Right forelimb (tissue), 1 donor: Measurements from ENCODE around the gene G0S2.
A peak's percentile ranks its signal among the peaks of the same experiment; 100 is the strongest.

ENCODE experiments used
- DNase-seq: peaks from one replicate; pipeline ENCODE4 v3.0.0-alpha.2; 2018

Gene G0S2, protein sequence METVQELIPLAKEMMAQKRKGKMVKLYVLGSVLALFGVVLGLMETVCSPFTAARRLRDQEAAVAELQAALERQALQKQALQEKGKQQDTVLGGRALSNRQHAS

DNA sequence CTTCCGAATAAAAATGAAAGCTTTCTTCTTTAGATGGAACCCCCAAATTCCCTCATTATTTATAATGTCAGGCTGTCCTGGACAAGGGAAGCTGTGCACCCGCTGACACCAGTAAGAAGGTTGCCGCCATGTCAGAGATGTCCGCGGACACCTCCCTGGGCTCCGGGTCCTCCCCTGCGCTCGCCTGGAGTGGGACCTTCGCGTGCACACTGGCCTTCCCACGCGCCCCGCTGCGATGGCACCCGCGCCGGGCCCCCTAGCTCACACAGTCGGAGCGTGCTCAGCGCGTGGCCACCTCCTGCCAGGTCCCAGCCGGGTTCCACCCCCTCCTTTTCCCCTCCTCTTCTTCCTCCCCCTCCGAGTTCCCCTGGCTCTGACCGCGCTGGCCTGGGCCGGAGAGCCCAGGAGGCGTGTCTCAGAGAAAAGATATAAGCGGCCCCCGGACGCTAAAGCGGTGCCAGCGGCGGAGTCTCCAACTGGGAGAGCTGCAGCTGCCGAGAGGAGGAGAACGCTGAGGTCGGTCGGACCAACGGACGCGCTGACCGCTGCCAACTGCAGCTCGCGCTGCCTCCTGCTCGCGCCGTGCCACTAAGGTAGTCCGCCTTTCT lies at the start of gene G0S2:
G0S2 (plus strand) TSS at position 456 of the 608 bp plus-strand sequence. CDS start 273 bp downstream, outside the sequence.
- peak; percentile 78 for DNase-seq

DNA sequence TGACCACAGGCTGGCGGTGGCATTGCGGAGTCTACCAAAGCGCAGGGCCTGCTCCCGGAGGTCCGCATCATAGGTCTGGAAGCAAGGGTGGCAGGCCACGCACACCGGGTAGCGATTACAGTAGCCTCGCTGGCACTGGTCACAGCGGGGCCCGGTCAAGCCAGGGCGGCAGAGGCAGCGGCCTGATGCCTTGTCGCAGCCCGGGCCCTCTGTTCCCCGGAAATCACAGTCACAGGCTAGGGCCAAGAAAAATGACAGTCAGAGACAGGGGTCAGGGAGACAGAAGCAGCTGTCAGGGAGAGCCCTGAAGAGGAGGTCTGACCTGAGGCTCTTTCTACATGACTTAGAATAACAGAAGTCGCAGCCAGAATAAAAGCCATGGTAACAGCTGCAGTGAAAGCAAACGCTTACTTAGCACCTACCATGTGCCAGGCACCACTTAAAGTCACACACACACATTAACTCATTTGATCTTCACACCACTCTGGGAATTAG lies 49.4 kb upstream of the G0S2 start:
- no peak for DNase-seq

DNA sequence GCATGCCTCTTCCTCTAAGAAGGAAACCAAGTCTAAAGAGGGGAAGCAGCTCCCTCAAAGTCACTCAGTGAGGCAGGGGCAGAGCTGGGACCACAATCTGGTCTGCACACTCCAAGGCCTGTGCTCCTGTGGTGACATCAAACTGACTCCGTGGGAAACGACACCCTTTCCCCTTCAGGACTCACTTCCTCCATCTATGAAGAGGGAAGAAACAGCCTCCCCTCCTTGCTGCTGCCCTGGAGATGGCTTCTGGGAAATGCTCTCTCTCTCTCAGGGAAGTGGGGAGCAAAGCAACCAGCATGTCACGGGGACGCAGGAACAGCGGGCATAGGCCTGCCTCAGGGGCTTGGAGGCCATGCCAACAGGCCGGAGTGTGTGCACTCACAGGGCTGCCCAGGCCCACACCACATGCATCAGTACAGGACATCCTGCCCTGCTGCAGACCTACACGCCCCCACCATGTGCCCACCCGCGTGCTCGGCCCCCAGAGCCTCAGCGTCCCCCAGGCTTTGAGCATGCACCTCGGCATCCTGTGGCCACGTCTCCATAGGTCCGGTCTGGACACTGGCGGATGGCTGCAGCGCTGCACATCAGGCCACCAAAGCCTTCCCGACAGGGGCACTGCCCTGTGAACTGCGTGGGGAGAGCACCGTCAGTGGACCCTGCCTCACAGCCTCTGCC lies 48.7 kb upstream of the G0S2 start:
- DNase-seq, result no peak

DNA sequence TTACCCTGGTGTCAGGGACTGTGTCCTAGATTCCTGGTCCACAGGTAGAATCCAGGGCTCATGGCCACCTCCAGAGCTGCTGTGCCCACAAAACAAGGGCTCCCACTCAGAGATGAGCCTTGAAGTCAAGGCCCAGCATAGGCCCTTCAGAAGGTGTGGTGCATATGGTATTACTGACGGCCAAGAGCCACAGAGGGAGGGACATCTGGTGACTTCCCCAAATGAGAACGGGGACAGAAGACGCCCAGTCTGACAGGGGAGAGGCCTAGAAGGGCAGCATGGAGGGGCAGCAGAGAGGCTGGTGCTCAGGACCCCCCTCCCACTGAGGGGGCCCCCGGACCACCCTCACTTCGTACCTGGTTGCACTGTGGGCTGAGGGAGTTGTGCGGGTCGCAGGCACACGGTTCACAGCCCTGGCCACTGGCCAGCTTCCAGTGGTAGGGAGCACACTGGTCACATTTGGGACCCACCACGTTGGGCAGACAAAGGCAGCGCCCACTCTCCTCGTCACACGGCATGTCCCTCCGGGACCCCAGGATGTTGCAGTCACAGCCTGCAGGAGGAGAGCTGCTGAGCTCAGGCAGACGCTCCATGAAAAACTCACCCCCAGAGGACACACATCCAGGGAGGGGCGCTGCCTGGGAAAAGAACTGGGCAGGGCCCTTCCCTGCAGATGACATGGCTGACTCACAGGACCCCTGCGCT lies 48.0 kb upstream of the G0S2 start:
- no peak for DNase-seq

DNA sequence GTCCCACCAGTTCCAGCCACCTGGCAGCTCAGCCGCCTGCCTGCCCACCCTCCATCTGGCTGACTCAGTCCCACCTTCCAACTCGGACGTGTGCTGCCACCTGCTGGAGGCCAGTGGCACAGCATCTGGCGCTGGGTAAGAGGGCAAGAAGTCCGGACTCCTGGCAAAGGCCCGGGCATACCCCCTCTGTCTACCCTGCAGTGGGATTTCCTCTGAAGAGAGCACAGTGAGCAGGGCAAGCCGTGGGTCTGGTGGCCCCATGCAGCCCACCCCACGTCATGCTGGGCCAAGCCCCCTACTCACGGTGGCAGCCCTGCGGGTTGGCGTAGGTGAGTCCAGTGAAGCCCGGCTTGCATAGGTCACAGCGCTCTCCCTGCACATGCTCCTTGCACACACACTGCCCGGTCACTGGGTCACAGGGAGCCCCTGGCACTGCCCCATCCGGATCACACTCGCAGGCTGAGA lies 47.4 kb upstream of the G0S2 start:
- peak; percentile 90 for DNase-seq

DNA sequence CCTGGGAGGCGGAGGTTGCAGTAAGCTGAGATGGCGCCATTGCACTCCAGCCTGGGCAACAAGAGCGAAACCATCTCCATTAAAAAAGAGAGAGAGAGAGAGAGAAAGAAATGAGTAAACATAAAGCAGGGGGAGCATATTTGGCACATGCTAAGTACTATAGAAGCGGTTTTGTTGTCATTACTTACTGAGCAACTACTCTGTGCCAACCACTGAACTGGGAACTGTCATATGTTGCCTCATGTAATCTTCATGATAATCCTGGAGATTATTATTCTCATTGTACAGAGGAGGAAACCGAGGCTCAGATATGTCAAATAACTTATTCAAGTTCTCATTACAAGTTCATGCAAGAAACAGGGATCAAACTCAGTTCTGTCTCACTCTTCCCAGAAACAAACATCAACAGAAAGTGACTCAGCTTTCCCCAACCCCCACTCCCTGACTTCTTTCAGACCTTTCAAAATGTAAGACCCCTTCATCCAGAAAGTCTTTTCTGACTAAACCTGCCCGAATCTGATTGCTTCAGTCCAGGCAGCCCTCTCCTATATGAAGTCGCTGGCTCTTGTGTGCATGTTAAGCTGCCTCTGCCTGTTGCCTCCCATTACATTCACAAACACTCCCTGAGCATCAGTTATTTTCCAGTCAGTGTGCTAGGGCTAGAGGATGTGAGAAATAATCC lies 46.5 kb upstream of the G0S2 start:
- DNase-seq, result no peak

DNA sequence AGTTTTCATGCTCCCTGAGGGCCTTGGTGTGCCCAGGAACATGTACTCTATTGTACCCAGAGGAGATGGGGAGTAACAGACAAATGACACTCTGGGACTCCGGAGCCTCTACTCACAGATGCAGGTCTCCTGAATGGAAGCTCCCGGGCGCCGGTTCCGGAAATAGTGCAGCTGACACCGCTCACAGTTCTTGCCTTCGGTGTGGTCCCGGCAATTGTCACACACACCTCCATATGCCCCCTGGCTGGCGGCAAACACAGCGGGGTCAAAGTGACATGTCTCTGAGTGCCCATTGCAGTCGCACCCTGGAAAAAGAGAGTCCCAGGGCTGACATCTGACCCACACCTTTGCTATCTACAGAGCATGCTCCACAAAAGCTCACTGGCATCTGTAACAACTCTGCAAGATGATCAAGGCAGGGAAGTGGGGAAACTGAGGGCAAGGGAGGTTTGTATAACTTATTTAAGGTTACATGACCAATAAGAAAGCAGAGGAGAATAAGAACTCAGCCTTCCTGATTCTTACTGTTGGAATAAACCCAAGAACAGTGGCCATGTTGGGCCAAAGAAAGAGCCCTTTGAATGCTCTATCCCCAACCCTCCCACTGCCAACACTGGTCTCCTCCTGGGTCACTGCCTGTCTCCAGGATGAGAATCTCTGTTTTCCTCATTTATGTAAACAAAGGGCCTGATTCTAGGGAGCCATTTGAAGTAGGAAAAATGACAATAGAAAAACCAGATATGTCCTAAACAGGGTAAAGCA lies 45.4 kb upstream of the G0S2 start:
- no peak for DNase-seq

DNA sequence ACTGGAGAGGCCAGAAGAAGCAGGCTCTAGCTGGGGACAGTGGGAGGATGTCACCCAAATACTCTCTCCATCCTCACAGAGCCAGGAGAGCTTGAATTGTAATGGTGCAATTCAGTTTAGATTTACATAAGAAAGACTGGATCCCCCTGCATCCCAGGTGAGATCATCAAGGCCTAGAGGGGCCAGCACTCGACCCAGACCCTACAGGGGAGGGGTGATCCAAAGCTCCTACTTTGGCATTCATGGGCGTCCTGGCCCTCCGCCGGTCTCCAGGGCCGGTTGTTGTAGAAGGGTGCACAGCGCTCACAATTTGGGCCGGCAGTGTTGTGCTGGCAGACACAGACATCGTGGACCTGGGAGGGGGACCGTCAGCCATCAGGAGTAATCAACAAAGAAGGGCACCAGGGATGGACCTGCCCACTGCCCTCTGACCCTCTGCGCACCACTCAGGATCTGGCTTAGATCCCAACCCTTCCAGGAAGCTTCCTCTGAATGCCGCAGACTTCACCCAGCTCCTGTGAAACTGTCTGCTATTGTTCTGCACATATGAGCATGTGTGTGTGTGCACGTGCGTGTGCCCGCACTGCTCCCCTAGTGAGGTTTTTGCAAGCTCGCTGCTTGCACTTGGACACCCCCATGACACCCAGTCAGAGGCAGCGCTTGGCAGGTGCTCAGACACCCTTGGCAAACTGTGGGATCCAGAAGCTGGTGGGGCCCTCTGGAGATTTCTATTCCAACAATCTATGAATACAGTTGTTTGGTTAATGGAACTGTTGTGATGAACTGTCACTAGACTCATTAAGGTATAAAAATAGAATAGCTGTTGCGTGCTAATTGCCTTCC lies 44.6 kb upstream of the G0S2 start:
- no peak for DNase-seq

DNA sequence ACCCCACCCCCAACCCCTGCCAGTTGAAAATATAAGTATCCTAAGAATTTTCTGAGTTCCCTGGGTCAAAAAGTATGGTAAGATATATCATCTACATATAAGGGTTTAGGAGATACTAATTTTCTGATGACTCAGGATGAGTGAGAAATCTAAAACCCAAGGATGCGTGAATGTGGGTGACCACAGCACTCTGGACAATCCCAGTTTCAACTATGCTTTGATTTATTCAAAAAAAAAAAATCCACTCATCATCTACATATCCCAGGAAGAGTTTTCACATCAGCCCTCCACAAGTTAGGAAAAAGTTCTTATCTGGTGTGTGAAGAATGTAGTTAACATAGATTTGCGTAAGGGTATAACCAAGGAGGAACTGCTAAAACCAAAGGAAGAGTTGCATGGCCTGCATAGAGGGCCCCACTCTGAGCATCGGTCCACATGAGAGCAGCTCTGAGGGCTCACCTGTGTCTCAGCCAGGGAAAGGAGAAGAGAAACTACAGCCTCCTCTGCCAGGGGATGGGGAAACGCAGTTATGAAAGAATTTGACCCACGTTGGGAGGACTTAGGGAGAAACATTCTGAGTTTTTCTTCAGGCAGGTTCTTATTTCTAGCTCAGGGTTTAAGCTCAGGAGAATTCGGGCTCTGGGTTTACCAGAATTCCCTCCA lies 41.7 kb upstream of the G0S2 start:
- DNase-seq, result no peak

DNA sequence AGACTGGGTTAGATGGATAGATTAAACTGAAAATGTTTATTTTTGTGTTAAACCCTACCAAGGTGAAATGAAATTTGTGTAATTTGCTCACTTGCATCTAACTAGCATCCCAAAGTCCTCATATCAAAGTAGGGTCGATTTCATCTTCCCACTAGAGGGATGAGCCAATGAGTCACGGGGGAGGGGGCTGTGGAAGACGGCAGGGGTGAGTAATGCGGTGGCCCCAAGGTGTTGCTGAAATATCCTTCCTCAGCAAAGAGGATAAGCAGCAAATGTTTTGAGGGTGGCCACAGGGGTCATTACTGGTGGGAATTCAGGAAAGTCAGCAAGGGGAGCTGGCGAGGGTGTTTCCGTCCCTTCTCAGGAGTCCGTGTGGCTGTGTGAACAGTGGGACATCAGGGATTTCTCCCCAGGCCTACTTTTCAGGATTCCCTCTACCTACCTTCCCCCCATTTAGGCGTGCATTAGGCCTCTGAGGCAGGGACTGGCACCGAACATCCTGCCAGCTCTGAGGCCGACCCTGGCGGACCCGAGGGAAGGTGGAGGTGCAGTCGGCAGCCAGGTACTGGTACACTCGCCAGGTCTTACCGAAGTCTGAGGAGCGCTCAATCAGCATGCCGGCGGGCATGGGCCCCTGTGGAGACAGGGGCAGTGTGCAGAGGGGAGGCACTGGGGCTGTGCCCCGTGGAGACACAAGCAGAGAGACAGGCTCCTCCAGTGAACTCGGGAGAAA lies 41.0 kb upstream of the G0S2 start:
- DNase-seq, result no peak

DNA sequence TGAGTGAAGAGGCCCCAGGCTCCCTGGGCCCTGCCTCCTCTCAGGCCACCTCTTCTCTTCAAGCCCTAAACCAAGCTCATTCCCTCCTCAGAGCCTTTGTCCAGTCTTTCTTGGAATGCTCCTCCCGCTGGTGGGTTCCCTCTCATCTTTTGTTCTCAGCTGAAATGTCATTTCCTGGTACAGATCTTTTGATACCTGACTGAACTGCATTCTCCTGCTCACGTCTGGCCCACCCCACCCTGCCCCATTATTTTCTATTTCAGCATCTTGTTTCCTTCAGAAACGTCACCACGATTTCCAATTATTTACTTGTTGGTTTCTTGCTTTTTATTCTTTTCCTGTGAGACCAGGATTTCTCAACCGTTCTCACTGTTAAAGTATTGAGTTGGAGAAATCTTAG lies 39.4 kb upstream of the G0S2 start:
- no peak for DNase-seq

DNA sequence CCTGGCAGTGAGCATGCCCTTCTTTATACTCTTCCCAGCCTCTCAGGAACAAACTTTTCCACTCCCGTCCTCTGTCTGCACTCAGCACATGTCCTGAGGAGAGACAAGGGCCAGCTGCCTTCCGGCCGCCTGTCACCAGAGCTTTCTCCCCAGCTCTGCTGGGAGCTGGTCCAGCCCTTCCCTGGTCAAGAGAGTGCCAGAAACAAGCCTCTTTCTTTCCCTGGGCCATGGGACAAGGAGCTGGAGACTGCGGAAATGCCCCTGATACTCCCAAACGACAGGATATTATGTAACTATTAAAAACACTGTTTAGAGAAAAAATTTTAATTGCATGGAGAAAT lies 33.4 kb upstream of the G0S2 start:
- DNase-seq, result peak; percentile 72

DNA sequence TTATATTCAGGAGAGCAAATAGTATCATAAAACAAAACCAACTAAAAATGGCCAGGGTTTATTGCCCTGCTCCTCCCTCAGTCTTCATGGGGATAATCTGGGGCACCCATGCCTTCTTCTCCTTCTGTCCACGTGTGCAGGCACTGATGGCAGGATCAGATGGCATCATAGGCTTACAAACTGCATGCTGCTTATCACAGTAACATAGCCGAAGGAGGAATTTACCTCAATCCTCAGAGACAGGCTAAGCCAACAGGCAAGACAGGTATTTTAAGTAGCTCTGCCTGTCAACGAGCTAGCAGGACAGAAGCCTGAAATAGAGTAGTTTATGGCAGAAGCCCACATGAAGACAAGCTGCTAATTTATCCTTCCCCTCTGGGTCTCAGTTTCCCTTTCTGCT lies 32.4 kb upstream of the G0S2 start:
- DNase-seq, result no peak

DNA sequence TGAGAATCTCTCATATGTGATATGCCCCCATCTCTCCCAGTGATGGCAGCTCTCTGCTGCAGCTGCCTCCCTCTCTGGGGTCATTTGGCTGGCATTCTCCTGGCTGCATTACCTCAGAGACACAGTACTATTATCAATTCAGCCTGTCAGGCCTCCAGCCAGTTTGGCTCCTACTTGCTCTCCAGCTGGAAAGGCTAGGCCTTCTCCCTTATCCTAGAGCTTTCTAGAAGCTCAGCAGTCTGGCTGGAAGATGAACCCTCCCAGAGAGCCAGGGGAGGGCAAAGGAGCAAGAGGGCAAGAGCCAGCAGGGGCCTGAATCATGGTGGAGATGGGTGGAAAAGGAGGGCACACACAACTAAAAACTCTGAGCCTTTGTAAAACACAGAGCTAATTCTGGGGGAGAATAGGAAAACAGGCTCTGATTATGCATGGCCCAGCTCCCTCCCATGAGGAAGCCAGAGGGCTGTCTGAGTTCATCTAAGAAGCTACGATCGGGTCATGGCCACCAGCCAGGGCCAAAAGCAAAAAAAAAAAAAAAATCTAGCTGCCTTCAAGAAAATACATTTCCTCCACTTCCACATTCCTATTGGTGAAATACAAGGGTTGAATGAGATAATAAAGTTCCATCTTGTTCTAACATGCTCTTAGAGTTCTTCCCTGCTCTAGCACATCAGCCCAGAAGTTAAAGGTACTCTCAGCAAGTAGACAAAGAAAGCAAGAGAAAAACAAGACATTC lies 31.8 kb upstream of the G0S2 start:
- DNase-seq, result peak; percentile 58

DNA sequence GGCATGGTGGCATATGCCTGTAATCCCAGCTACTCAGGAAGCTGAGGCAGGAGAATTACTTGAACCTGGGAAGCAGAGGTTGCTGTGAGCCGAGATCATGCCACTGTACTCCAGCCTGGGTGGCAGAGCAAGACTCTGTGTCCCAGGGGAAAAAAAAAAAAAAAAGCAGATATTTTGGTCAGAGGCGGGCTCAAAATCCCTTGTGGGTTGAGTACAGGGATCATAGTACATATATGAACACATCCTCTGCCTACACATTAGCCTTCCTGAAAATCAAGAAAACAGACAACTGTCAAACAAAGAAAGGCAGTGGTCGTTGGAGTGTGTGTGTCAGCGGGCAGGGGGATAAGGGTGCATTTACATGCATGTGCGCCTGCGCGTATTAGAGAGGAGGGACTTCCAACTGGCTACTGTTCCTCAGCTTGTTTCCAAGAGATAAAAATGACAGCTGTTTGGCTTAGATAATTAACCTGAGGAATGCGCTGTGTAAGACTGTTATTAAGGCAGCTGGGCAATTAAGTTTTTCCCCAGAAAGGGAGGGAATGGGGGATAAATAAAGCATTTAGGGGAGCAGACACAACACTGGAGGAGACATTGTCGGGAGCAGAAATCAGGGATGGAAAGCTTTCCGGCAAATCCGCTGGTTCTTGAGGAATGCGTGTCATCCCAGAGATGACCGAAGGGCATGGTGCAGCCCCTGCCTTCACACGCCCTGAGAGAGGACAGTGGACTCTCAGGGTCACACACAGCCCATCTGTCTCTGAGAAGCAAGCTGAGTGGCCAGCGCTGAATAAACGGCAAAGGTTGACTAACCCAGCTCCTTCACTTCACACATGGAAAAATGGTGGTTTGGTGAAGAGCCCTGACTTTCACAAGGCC lies 29.4 kb upstream of the G0S2 start:
- no peak for DNase-seq

DNA sequence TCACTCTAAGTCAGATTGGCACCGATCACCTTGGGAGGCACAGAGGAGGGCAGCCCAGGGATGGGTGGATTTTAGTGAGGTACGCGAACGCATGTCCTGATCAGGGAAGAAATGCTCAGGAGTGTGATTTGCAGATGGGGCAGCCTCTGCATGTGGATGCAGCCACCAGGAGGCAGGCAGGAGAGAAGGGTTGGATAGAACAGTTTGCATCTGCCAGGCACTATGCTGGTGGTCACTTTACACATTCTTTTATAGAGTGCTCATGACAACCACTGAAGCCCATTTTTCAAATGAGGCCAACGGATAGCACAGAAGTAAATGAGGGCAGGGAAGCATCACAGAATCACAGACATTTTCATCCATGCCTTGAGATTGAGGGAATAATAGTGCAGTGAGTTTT lies 28.7 kb upstream of the G0S2 start:
- DNase-seq, result no peak

DNA sequence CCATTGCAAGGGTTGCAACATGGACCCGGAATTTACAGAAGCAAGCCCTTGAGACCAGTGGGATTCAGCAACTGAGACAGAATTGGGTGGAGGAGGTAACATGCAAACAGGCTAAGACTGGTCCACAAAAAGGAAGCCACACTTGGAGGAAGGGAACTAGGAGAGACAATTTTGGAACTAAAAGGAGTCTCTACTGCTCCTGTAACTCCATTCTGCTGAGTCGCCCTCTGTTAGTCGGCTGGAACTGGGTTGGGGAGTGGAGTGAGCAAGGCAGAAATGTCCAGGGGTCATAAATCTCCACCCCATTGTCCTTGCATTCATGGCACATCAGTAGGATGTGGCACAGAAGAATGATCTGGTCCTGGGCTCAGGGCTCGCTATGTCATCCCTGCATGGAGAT lies 28.1 kb upstream of the G0S2 start:
- DNase-seq, result no peak

DNA sequence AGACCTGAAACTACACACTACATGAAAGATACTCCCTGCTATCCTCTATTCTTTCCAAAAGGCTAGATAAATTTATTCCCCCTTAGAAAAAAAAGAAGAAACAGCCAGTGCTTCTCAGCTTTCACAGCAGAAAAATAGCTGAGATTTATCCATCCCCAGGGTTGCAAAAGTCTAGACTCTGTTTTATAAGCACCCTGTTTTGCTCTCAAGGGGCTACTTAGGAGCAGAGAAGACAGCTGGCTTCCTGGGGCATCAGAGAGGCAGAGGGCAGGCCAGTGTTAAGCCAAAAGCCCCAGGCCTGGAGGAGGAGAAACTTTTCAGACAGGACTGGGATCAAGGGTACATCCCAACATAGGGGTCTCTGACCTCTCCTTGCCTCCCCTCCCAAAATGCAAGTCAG lies 26.9 kb upstream of the G0S2 start:
- no peak for DNase-seq
